ENCODE results near the gene PLA2G3. TPM values are rescaled to one million over a fixed set of nuclear protein-coding genes. Genes with fewer than 3 reads are reported as not detected.

The PLA2G3 gene
- total RNA-seq, 2 experiments from 2014 or later, result not detected

DNA sequence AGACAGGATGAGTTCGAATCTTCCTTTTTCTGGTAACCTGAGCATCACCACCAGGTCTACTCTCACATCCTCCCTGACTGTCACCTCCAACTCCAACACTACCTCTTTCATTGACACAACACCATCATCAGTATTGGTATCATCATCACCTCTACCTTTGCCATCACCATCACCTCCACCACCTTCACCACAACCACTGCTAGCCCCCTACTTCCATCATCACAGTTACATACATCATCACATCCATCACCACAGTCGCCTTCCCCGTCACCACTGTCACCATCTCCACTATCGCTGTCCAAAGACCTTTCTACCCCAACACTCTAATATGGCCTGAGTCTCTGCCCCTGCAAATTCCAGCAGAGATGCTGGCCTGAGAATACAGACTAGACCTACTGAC, 18.9 kb downstream of the PLA2G3 start:
- intact Hi-C loops (cut with DNase I, micrococcal nuclease), result no loop called here
- ATAC-seq (ENCODE audit: poor library complexity) (no peak), DNase-seq (no peak)
- Mint-ChIP-seq H3K27ac (no peak overlapping the region), H3K27me3 (peaks cover 3% of the 10 kb centered on the region), H3K9me3 (no peaks in the 10 kb centered on the region), H3K4me1 (ENCODE audit: low read depth) (no peaks in the 10 kb centered on the region), H3K36me3 (ENCODE audit: low read depth) (no peaks in the 10 kb centered on the region), H3K4me3 (no peak overlapping the region)
- H3K36me3 ChIP-seq (ENCODE audit: insufficient read depth, low read length), result no peaks in the 10 kb centered on the region
- TF ChIP-seq, protein P1, sequence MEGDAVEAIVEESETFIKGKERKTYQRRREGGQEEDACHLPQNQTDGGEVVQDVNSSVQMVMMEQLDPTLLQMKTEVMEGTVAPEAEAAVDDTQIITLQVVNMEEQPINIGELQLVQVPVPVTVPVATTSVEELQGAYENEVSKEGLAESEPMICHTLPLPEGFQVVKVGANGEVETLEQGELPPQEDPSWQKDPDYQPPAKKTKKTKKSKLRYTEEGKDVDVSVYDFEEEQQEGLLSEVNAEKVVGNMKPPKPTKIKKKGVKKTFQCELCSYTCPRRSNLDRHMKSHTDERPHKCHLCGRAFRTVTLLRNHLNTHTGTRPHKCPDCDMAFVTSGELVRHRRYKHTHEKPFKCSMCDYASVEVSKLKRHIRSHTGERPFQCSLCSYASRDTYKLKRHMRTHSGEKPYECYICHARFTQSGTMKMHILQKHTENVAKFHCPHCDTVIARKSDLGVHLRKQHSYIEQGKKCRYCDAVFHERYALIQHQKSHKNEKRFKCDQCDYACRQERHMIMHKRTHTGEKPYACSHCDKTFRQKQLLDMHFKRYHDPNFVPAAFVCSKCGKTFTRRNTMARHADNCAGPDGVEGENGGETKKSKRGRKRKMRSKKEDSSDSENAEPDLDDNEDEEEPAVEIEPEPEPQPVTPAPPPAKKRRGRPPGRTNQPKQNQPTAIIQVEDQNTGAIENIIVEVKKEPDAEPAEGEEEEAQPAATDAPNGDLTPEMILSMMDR (IDR thresholded peaks at IDR 0.05), result no peak
- no peak overlapping the region for H3K4me3 ChIP-seq (ENCODE audit: low read length)
- H3K27me3 ChIP-seq (ENCODE audit: control insufficient read depth in 1 of 2, insufficient read depth in 2 of 2, low read length in 2 of 2), result no peaks in the 10 kb centered on the region
- ChIA-PET POLR2A (no interaction called here), CTCF (no interaction called here)
- no peaks in the 10 kb centered on the region for H3K4me1 ChIP-seq (ENCODE audit: insufficient read depth, low read length)
- H3K27ac ChIP-seq (ENCODE audit: low read depth in 1 of 2, low read length in 2 of 2), result no peak overlapping the region
- no peaks in the 10 kb centered on the region for H3K9me3 ChIP-seq (ENCODE audit: control insufficient read depth in 1 of 2, insufficient read depth in 1 of 2, low read length in 2 of 2)

DNA sequence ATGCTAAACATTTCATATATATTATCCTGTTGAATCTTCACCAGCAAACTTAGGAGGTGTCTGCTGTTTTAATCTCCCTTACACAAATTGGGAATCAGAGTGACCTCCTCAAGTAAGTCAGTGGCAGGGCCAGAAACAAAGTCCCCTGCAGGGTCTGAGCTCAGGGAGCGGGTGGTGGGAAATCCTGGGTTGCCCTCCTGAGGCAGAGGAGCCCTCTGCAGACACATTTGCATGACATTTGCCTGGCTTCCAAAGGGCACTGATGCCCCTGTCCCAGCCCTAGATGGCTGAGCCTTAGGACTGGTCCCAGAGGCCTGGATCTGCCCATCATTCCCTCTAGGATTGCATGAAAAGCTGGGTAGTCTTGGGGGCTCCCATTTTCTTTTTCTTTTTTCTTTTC, 19.7 kb downstream of the PLA2G3 start:
- H3K27me3 Mint-ChIP-seq, result peaks cover 3% of the 10 kb centered on the region
- no peak overlapping the region for H3K4me3 ChIP-seq (ENCODE audit: low read length)
- DNase-seq (no peak), ATAC-seq (ENCODE audit: poor library complexity) (no peak)
- TF ChIP-seq, protein P1 (IDR thresholded peaks at IDR 0.05), result no peak
- H3K27me3 ChIP-seq (ENCODE audit: control insufficient read depth in 1 of 2, insufficient read depth in 2 of 2, low read length in 2 of 2), result no peaks in the 10 kb centered on the region
- H3K27ac Mint-ChIP-seq, result no peak overlapping the region
- no peak overlapping the region for H3K4me3 Mint-ChIP-seq
- ChIA-PET POLR2A (no interaction called here), CTCF (no interaction called here)
- H3K9me3 Mint-ChIP-seq, result no peaks in the 10 kb centered on the region
- no peaks in the 10 kb centered on the region for H3K36me3 Mint-ChIP-seq (ENCODE audit: low read depth)
- H3K27ac ChIP-seq (ENCODE audit: low read depth in 1 of 2, low read length in 2 of 2), result no peak overlapping the region
- H3K4me1 Mint-ChIP-seq (ENCODE audit: low read depth), result no peaks in the 10 kb centered on the region
- H3K4me1 ChIP-seq (ENCODE audit: insufficient read depth, low read length), result no peaks in the 10 kb centered on the region
- H3K36me3 ChIP-seq (ENCODE audit: insufficient read depth, low read length), result no peaks in the 10 kb centered on the region
- H3K9me3 ChIP-seq (ENCODE audit: control insufficient read depth in 1 of 2, insufficient read depth in 1 of 2, low read length in 2 of 2), result no peaks in the 10 kb centered on the region
- intact Hi-C loops (cut with DNase I, micrococcal nuclease), result no loop called here

DNA sequence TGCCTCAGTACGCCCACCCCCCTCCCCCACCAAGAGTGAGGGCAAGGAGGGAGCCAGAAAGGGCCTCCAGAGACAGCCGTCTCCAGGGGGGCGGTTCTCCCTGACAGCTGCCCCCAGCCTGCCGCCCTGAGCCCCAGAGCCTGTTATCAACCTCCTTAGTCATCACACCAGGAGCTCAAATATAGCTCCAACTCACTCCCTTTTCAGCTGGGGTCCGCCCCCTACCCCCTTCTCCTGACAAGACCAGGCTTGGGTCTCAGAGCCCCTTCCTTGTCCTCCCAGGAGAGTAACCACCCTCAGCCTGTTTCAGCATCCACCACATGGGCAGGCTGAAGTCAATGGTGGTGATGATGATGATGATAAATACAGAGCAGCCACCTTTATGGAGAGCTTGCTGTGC, 20.1 kb downstream of the PLA2G3 start:
- ATAC-seq (ENCODE audit: poor library complexity) (no peak), DNase-seq (no peak)
- intact Hi-C loops (cut with DNase I, micrococcal nuclease), result no loop called here
- no peak overlapping the region for H3K4me3 Mint-ChIP-seq
- peaks cover 3% of the 10 kb centered on the region for H3K27me3 Mint-ChIP-seq
- TF ChIP-seq, protein P1 (IDR thresholded peaks at IDR 0.05), result no peak
- H3K4me1 ChIP-seq (ENCODE audit: insufficient read depth, low read length), result no peaks in the 10 kb centered on the region
- H3K27ac Mint-ChIP-seq, result no peak overlapping the region
- H3K27me3 ChIP-seq (ENCODE audit: control insufficient read depth in 1 of 2, insufficient read depth in 2 of 2, low read length in 2 of 2), result no peaks in the 10 kb centered on the region
- no peaks in the 10 kb centered on the region for H3K36me3 ChIP-seq (ENCODE audit: insufficient read depth, low read length)
- H3K27ac ChIP-seq (ENCODE audit: low read depth in 1 of 2, low read length in 2 of 2), result no peak overlapping the region
- no peaks in the 10 kb centered on the region for H3K9me3 ChIP-seq (ENCODE audit: control insufficient read depth in 1 of 2, insufficient read depth in 1 of 2, low read length in 2 of 2)
- ChIA-PET POLR2A (no interaction called here), CTCF (no interaction called here)
- no peak overlapping the region for H3K4me3 ChIP-seq (ENCODE audit: low read length)
- H3K4me1 Mint-ChIP-seq (ENCODE audit: low read depth), result no peaks in the 10 kb centered on the region
- no peaks in the 10 kb centered on the region for H3K36me3 Mint-ChIP-seq (ENCODE audit: low read depth)
- no peaks in the 10 kb centered on the region for H3K9me3 Mint-ChIP-seq
